SK-N-MC (cell line): ENCODE results near the gene FAIM.

Experiments used
- EZH2 ChIP-seq: fragments of 200-600 bp; sonication (generic); IDR thresholded peaks from one replicate; pipeline ENCODE4 v1.6.1; 2017; ENCODE audit warnings: antibody characterized with exemption
- FOXP2 ChIP-seq: optimal IDR thresholded peaks from 2 replicates; pipeline ENCODE3; 2011; ENCODE audit warnings: mild to moderate bottlenecking, moderate library complexity; ENCODE audit not compliant: insufficient read depth; ENCODE audit errors: extremely low read length, control extremely low read depth
- POLR2AphosphoS5 ChIP-seq: IDR thresholded peaks from 2 replicates; pipeline ENCODE4 v1.6.1; 2012; ENCODE audit warnings: mild to moderate bottlenecking, low read depth, low read length, borderline replicate concordance

- no peak for TF ChIP-seq EZH2
- no peak for TF ChIP-seq POLR2AphosphoS5
- TF ChIP-seq FOXP2, result no peak
Observed at GRCh38 chr3:138578141-138578540, 30.4 kb upstream of the FAIM start.
